ENCODE results near the gene SMARCB1.

Gene SMARCB1

GRCh38 chr22:23779083-23779482 lies 7.7 kb upstream of the SMARCB1 start:
- FAIRE-seq (no peak), DNase-seq (ENCODE audit: extremely low spot score, insufficient read length, low read depth) (no peak)

- no peak for FAIRE-seq
- no peak for DNase-seq (ENCODE audit: extremely low spot score, insufficient read length, low read depth)
Observed at GRCh38 chr22:23779731-23780130, 7.0 kb upstream of the SMARCB1 start.

GRCh38 chr22:23780146-23780748 lies 6.5 kb upstream of the SMARCB1 start:
- FAIRE-seq (no peak), DNase-seq (ENCODE audit: extremely low spot score, insufficient read length, low read depth) (no peak)

- FAIRE-seq (no peak), DNase-seq (ENCODE audit: extremely low spot score, insufficient read length, low read depth) (no peak)
Observed at GRCh38 chr22:23781065-23781464, 5.7 kb upstream of the SMARCB1 start.

- DNase-seq (ENCODE audit: extremely low spot score, insufficient read length, low read depth) (no peak), FAIRE-seq (no peak)
Observed at GRCh38 chr22:23781511-23782183, 5.1 kb upstream of the SMARCB1 start.

- DNase-seq (ENCODE audit: extremely low spot score, insufficient read length, low read depth) (no peak), FAIRE-seq (no peak)
Observed at GRCh38 chr22:23782252-23782651, 4.5 kb upstream of the SMARCB1 start.

GRCh38 chr22:23782703-23783102 lies 4.1 kb upstream of the SMARCB1 start:
- FAIRE-seq (no peak), DNase-seq (ENCODE audit: extremely low spot score, insufficient read length, low read depth) (no peak)

GRCh38 chr22:23783265-23784150 lies 3.3 kb upstream of the SMARCB1 start:
- FAIRE-seq (no peak), DNase-seq (ENCODE audit: extremely low spot score, insufficient read length, low read depth) (no peak)

- no peak for FAIRE-seq
- no peak for DNase-seq (ENCODE audit: extremely low spot score, insufficient read length, low read depth)
Observed at GRCh38 chr22:23784215-23784732, 2.5 kb upstream of the SMARCB1 start.

GRCh38 chr22:23786261-23786710 lies 480 bp upstream of the SMARCB1 start:
- FAIRE-seq: no peak
- no peak for DNase-seq (ENCODE audit: extremely low spot score, insufficient read length, low read depth)

GRCh38 chr22:23787600-23787896 lies 782 bp downstream of the SMARCB1 start:
- DNase-seq (ENCODE audit: extremely low spot score, insufficient read length, low read depth) (no peak), FAIRE-seq (no peak)

- no peak for FAIRE-seq
Observed at GRCh38 chr22:23787910-23788309, 1.1 kb downstream of the SMARCB1 start.

GRCh38 chr22:23789121-23789520 lies 2.4 kb downstream of the SMARCB1 start:
- FAIRE-seq: no peak
- DNase-seq (ENCODE audit: extremely low spot score, insufficient read length, low read depth): no peak

More at GRCh38 chr22:23787910-23788309, 1.1 kb downstream of the SMARCB1 start:
- DNase-seq (ENCODE audit: extremely low spot score, insufficient read length, low read depth): no peak

GRCh38 chr22:23789638-23790037 lies 2.9 kb downstream of the SMARCB1 start:
- FAIRE-seq (no peak), DNase-seq (ENCODE audit: extremely low spot score, insufficient read length, low read depth) (no peak)

GRCh38 chr22:23790819-23791737 lies 4.3 kb downstream of the SMARCB1 start:
- no peak for FAIRE-seq
- DNase-seq (ENCODE audit: extremely low spot score, insufficient read length, low read depth): no peak

- DNase-seq (ENCODE audit: extremely low spot score, insufficient read length, low read depth) (no peak), FAIRE-seq (no peak)
Observed at GRCh38 chr22:23791738-23792645, 5.2 kb downstream of the SMARCB1 start.

GRCh38 chr22:23793326-23793725 lies 6.6 kb downstream of the SMARCB1 start:
- FAIRE-seq: no peak
- DNase-seq (ENCODE audit: extremely low spot score, insufficient read length, low read depth): no peak

- DNase-seq (ENCODE audit: extremely low spot score, insufficient read length, low read depth) (no peak), FAIRE-seq (no peak)
Observed at GRCh38 chr22:23796461-23796860, 9.7 kb downstream of the SMARCB1 start.

Measured in GM18507 (cell line).